HS-5 (cell line): ENCODE data around the gene TM6SF1.
"Not testable (repeated sequence)": the region's sequence is repeated elsewhere in the genome, so short reads cannot be mapped to it uniquely, and the experiment has no call there.

Experiments used
- DNase-seq: peaks from one replicate; pipeline ENCODE4 v3.0.0-alpha.2; 2012; ENCODE audit warnings: low read depth

TM6SF1 gene

GRCh38 chr15:83106994-83107840, at the start of gene TM6SF1:
Gene TM6SF1 (plus strand): TSS chr15:83107645. CDS start chr15:83107681, 36 bp downstream.
- no peak for DNase-seq

- DNase-seq: no peak
These were observed 49.6 kb upstream of the TM6SF1 start for GRCh38 chr15:83057696-83058376.

GRCh38 chr15:83061680-83062079, 45.8 kb upstream of the TM6SF1 start:
- no peak for DNase-seq

- DNase-seq: no peak
These were observed 44.7 kb upstream of the TM6SF1 start for GRCh38 chr15:83062768-83063180.

- DNase-seq: no peak
These were observed 43.9 kb upstream of the TM6SF1 start for GRCh38 chr15:83063551-83063950.

GRCh38 chr15:83064859-83065258, 42.6 kb upstream of the TM6SF1 start:
- no peak for DNase-seq

GRCh38 chr15:83065431-83065830, 42.0 kb upstream of the TM6SF1 start:
- DNase-seq: no peak

GRCh38 chr15:83066034-83066733, 41.3 kb upstream of the TM6SF1 start:
- no peak for DNase-seq

- DNase-seq: peak; percentile 76
These were observed 40.5 kb upstream of the TM6SF1 start, which contains the start of gene BTBD1 for GRCh38 chr15:83066734-83067637. Gene BTBD1 (minus strand): TSS chr15:83067252. CDS start chr15:83067151, 101 bp downstream.

- no peak for DNase-seq
These were observed 39.8 kb upstream of the TM6SF1 start for GRCh38 chr15:83067638-83067962.

GRCh38 chr15:83068054-83068453, 39.4 kb upstream of the TM6SF1 start:
- DNase-seq: no peak

GRCh38 chr15:83069211-83069642, 38.2 kb upstream of the TM6SF1 start:
- DNase-seq: not testable (repeated sequence)

GRCh38 chr15:83077491-83078230, 29.8 kb upstream of the TM6SF1 start:
- DNase-seq: no peak

- DNase-seq: no peak
These were observed 28.7 kb upstream of the TM6SF1 start for GRCh38 chr15:83078712-83079111.

- DNase-seq: no peak
These were observed 26.0 kb upstream of the TM6SF1 start for GRCh38 chr15:83081256-83082014.

GRCh38 chr15:83082730-83083386, 24.6 kb upstream of the TM6SF1 start:
- no peak for DNase-seq

- DNase-seq: not testable (repeated sequence)
These were observed 22.0 kb upstream of the TM6SF1 start for GRCh38 chr15:83085461-83085860.

GRCh38 chr15:83085864-83086552, 21.4 kb upstream of the TM6SF1 start:
- not testable (repeated sequence) for DNase-seq

- DNase-seq: no peak
These were observed 19.9 kb upstream of the TM6SF1 start for GRCh38 chr15:83087576-83087975.
